ENCODE data around the gene HVCN1. TPM values are rescaled to one million over a fixed set of nuclear protein-coding genes. Genes with fewer than 3 reads are reported as not detected.

HVCN1 gene
- total RNA-seq, 2 donors from 2014 or later = 8.8 to 9.5 TPM

GRCh38 chr12:110661337-110661972 is 27.5 kb downstream of the HVCN1 start:
- no peak overlapping the region for H3K9ac ChIP-seq (ENCODE audit: extremely low read depth, low read length, poor library complexity, severe bottlenecking)
- H3K4me3 ChIP-seq (ENCODE audit: low read length) = no peak overlapping the region
- no peak for DNase-seq
- WGBS, 2 experiments (ENCODE audit: insufficient coverage in 1 of 2, insufficient read length in 1 of 2) = 85 to 91% methylated on average over 21 to 23 of the region's 23 CpGs
- Mint-ChIP-seq H3K27ac (no peak overlapping the region), H3K4me3 (no peak overlapping the region), H3K36me3 (ENCODE audit: low read depth) (no peaks in the 10 kb centered on the region), H3K27me3 (ENCODE audit: insufficient read depth) (no peaks in the 10 kb centered on the region), H3K9me3 (no peaks in the 10 kb centered on the region), H3K4me1 (no peaks in the 10 kb centered on the region)
- TF ChIP-seq CTCF (conservative IDR thresholded peaks at IDR 0.05) = no peak
- H3K27ac ChIP-seq (ENCODE audit: low read depth, low read length) = no peak overlapping the region
- no peaks in the 10 kb centered on the region for H3K36me3 ChIP-seq (ENCODE audit: control insufficient read depth, insufficient read depth, low read length)
- H3K4me1 ChIP-seq (ENCODE audit: control insufficient read depth, insufficient read depth, low read length) = no peaks in the 10 kb centered on the region
- no peaks in the 10 kb centered on the region for H3K27me3 ChIP-seq (ENCODE audit: control insufficient read depth, insufficient read depth, low read length, poor library complexity, severe bottlenecking)
- peaks cover 7% of the 10 kb centered on the region for H3K9me3 ChIP-seq (ENCODE audit: control insufficient read depth, low read length)

DNA sequence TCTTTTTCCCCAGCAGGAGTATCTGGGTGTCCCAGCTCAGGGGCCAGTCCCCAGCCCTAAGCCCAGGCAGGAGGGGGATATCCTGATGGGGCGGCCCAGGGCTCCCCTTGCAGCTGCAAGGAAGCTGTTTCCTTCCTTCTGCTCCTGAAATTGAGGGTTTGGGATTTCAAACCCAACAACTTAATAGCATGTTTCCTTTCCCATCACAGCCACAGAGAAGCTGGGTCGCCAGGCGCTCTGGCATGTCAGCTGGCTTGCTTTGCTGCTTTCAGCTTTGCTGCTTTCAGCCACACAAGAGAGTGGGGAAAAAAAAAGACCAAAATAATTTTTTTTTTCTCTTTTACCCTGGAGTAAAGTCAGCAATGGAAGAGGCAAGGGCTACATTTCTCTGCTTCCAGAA is 30.0 kb downstream of the HVCN1 start:
- Histone ChIP-seq H3K4me1 (ENCODE audit: control insufficient read depth, insufficient read depth, low read length) (no peaks in the 10 kb centered on the region), H3K27ac (ENCODE audit: low read depth, low read length) (no peak overlapping the region), H3K36me3 (ENCODE audit: control insufficient read depth, insufficient read depth, low read length) (no peaks in the 10 kb centered on the region), H3K27me3 (ENCODE audit: control insufficient read depth, insufficient read depth, low read length, poor library complexity, severe bottlenecking) (no peaks in the 10 kb centered on the region), H3K4me3 (ENCODE audit: low read length) (no peak overlapping the region), H3K9me3 (ENCODE audit: control insufficient read depth, low read length) (no peaks in the 10 kb centered on the region), H3K9ac (ENCODE audit: extremely low read depth, low read length, poor library complexity, severe bottlenecking) (no peak overlapping the region)
- no peak for DNase-seq
- WGBS, 2 experiments (ENCODE audit: insufficient coverage in 1 of 2, insufficient read length in 1 of 2) = 96 to 100% methylated on average over 1 to 3 of the region's 3 CpGs
- TF ChIP-seq CTCF (conservative IDR thresholded peaks at IDR 0.05) = no peak
- H3K4me1 Mint-ChIP-seq = no peaks in the 10 kb centered on the region
- no peaks in the 10 kb centered on the region for H3K27me3 Mint-ChIP-seq (ENCODE audit: insufficient read depth)
- H3K4me3 Mint-ChIP-seq = no peak overlapping the region
- H3K36me3 Mint-ChIP-seq (ENCODE audit: low read depth) = no peaks in the 10 kb centered on the region
- H3K9me3 Mint-ChIP-seq = no peaks in the 10 kb centered on the region
- H3K27ac Mint-ChIP-seq = no peak overlapping the region

GRCh38 chr12:110658242-110658641 is 30.7 kb downstream of the HVCN1 start:
- no peaks in the 10 kb centered on the region for H3K4me1 ChIP-seq (ENCODE audit: control insufficient read depth, insufficient read depth, low read length)
- no peaks in the 10 kb centered on the region for H3K9me3 Mint-ChIP-seq
- no peak overlapping the region for H3K4me3 ChIP-seq (ENCODE audit: low read length)
- no peak for TF ChIP-seq CTCF (conservative IDR thresholded peaks at IDR 0.05)
- H3K36me3 ChIP-seq (ENCODE audit: control insufficient read depth, insufficient read depth, low read length) = no peaks in the 10 kb centered on the region
- H3K27ac Mint-ChIP-seq = no peak overlapping the region
- H3K4me3 Mint-ChIP-seq = no peak overlapping the region
- H3K4me1 Mint-ChIP-seq = no peaks in the 10 kb centered on the region
- no peaks in the 10 kb centered on the region for H3K27me3 ChIP-seq (ENCODE audit: control insufficient read depth, insufficient read depth, low read length, poor library complexity, severe bottlenecking)
- WGBS, 2 experiments (ENCODE audit: insufficient coverage in 1 of 2, insufficient read length in 1 of 2) = 84 to 87% methylated on average over 7 to 9 of the region's 9 CpGs
- no peaks in the 10 kb centered on the region for H3K36me3 Mint-ChIP-seq (ENCODE audit: low read depth)
- no peak overlapping the region for H3K27ac ChIP-seq (ENCODE audit: low read depth, low read length)
- H3K27me3 Mint-ChIP-seq (ENCODE audit: insufficient read depth) = no peaks in the 10 kb centered on the region
- no peak overlapping the region for H3K9ac ChIP-seq (ENCODE audit: extremely low read depth, low read length, poor library complexity, severe bottlenecking)
- no peak for DNase-seq
- no peaks in the 10 kb centered on the region for H3K9me3 ChIP-seq (ENCODE audit: control insufficient read depth, low read length)
